GM12891 (cell line): ENCODE measurements around the gene DMD.

Source experiments
- POLR2A ChIP-seq: IDR thresholded peaks from 2 replicates; pipeline ENCODE4 v1.6.1; 2011; ENCODE audit warnings: low read depth, low read length, control low read depth
- POLR2AphosphoS5 ChIP-seq: IDR thresholded peaks from 2 replicates; pipeline ENCODE4 v1.6.1; 2011; ENCODE audit warnings: low read depth, low read length, control low read depth
- POU2F2 ChIP-seq: IDR thresholded peaks from 2 replicates; pipeline ENCODE4 v1.6.1; 2011; ENCODE audit warnings: low read depth, mild to moderate bottlenecking, control low read depth, low read length, moderate library complexity
- SPI1 ChIP-seq: IDR thresholded peaks from 2 replicates; pipeline ENCODE4 v1.6.1; 2011; ENCODE audit warnings: low read depth, low read length, control low read depth
- TAF1 ChIP-seq: IDR thresholded peaks from 2 replicates; pipeline ENCODE4 v1.6.1; 2011; ENCODE audit warnings: low read depth, low read length, control low read depth

DNA sequence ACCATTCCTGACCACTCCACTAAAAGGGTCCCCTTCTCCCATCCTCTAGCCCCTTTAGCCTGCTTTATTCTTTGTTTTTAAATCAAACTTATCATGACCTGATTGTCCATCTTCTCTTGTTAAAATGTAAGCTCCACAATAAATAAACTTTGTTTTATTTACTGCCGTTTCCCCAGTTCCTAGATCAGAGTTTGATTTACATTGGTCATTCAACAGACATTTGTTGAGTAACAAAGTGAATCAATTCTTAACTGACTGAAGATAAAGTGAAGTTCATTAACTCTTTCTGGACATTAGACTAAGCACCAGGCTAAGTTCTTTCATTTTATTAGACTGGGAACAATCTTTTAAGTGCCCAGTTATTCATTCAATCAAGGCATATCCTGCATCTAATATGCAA lies 1876.4 kb downstream of the DMD start:
- TF ChIP-seq POLR2AphosphoS5 (no peak), POU2F2 (no peak), TAF1 (no peak), POLR2A (no peak), SPI1 (no peak)
